H9 (cell line): Measurements from ENCODE around the gene ARL5A. TPM values are rescaled to one million over a fixed set of nuclear protein-coding genes. Genes with fewer than 3 reads are reported as not detected.

ENCODE experiments used
- DNase-seq: peaks from one replicate; pipeline ENCODE4 v3.0.0-alpha.2; 2017
- H2AFZ ChIP-seq: one replicate; pipeline ENCODE4 v1.6.1; 2013; ENCODE audit warnings: mild to moderate bottlenecking, low read length, control low read depth, moderate library complexity
- H2AK5ac ChIP-seq: 2 replicates; pipeline ENCODE4 v1.6.1; 2013; ENCODE audit warnings: low read length, control low read depth, mixed read lengths; ENCODE audit not compliant: insufficient read length
- H2BK120ac ChIP-seq: one replicate; pipeline ENCODE4 v1.6.1; 2013; ENCODE audit warnings: low read depth, mild to moderate bottlenecking, low read length, control low read depth, inconsistent platforms; ENCODE audit not compliant: poor library complexity, severe bottlenecking
- H2BK12ac ChIP-seq: 2 replicates; pipeline ENCODE4 v1.6.1; 2013; ENCODE audit warnings: low read length, control low read depth, mixed read lengths, low read depth; ENCODE audit not compliant: insufficient read length
- H2BK15ac ChIP-seq: 2 replicates; pipeline ENCODE4 v1.6.1; 2013; ENCODE audit warnings: low read depth, low read length, control low read depth
- H2BK20ac ChIP-seq: one replicate; pipeline ENCODE4 v1.6.1; 2013; ENCODE audit warnings: low read depth, mild to moderate bottlenecking, low read length, control low read depth, inconsistent platforms; ENCODE audit not compliant: poor library complexity, severe bottlenecking
- H2BK5ac ChIP-seq: 2 replicates; pipeline ENCODE4 v1.6.1; 2013; ENCODE audit warnings: low read length, control low read depth, mixed read lengths; ENCODE audit not compliant: insufficient read length
- H3K14ac ChIP-seq: 2 replicates; pipeline ENCODE4 v1.6.1; 2013; ENCODE audit warnings: low read length, control low read depth; ENCODE audit not compliant: insufficient read depth
- H3K18ac ChIP-seq: 2 replicates; pipeline ENCODE4 v1.6.1; 2013; ENCODE audit warnings: low read depth, mild to moderate bottlenecking, mixed read lengths, low read length, control low read depth; ENCODE audit not compliant: insufficient read length
- H3K23ac ChIP-seq: 2 replicates; pipeline ENCODE4 v1.6.1; 2013; ENCODE audit warnings: low read length, control low read depth, mixed read lengths, low read depth; ENCODE audit not compliant: insufficient read length
- H3K23me2 ChIP-seq: 2 replicates; pipeline ENCODE4 v1.6.1; 2013; ENCODE audit warnings: low read depth, mild to moderate bottlenecking, mixed read lengths, low read length, control low read depth; ENCODE audit not compliant: insufficient read length, poor library complexity, severe bottlenecking
- H3K27ac ChIP-seq: 2 replicates; pipeline ENCODE4 v1.5.1; 2013; ENCODE audit warnings: low read length, control low read depth, mixed read lengths, low read depth; ENCODE audit not compliant: insufficient read length
- H3K27me3 ChIP-seq: 2 replicates; pipeline ENCODE4 v1.6.1; 2013; ENCODE audit warnings: low read length, control low read depth, inconsistent platforms; ENCODE audit not compliant: insufficient read depth
- H3K4ac ChIP-seq: 2 replicates; pipeline ENCODE4 v1.6.1; 2013; ENCODE audit warnings: low read depth, mild to moderate bottlenecking, control low read depth, inconsistent platforms, low read length, moderate library complexity
- H3K4me1 ChIP-seq: 2 replicates; pipeline ENCODE4 v1.6.1; 2013; ENCODE audit warnings: low read length, control low read depth, inconsistent platforms; ENCODE audit not compliant: insufficient read depth
- H3K4me2 ChIP-seq: 2 replicates; pipeline ENCODE4 v1.6.1; 2013; ENCODE audit warnings: low read length, control low read depth, mixed read lengths; ENCODE audit not compliant: insufficient read length, insufficient read depth
- H3K56ac ChIP-seq: 2 replicates; pipeline ENCODE4 v1.6.1; 2013; ENCODE audit warnings: low read depth, mild to moderate bottlenecking, mixed read lengths, low read length, control low read depth; ENCODE audit not compliant: insufficient read length
- H3K79me1 ChIP-seq: 2 replicates; pipeline ENCODE4 v1.6.1; 2013; ENCODE audit warnings: low read depth, mild to moderate bottlenecking, moderate library complexity, low read length, control low read depth, inconsistent platforms; ENCODE audit not compliant: insufficient read depth, poor library complexity, severe bottlenecking
- H3K79me2 ChIP-seq: 2 replicates; pipeline ENCODE4 v1.6.1; 2013; ENCODE audit warnings: low read length, control low read depth, inconsistent platforms; ENCODE audit not compliant: insufficient read depth
- H3K9ac ChIP-seq: 2 replicates; pipeline ENCODE4 v1.6.1; 2013; ENCODE audit warnings: low read length, control low read depth, mixed read lengths; ENCODE audit not compliant: insufficient read length; ENCODE audit errors: extremely low read depth
- H3K9me3 ChIP-seq: one replicate; pipeline ENCODE4 v1.6.1; 2013; ENCODE audit warnings: low read depth, low read length, inconsistent platforms; ENCODE audit not compliant: control insufficient read depth
- H3T11ph ChIP-seq: one replicate; pipeline ENCODE4 v1.6.1; 2013; ENCODE audit warnings: mild to moderate bottlenecking, low read length, control low read depth, inconsistent platforms
- H4K20me1 ChIP-seq: one replicate; pipeline ENCODE4 v1.6.1; 2013; ENCODE audit not compliant: control insufficient read depth, insufficient read length, insufficient read depth
- H4K5ac ChIP-seq: 2 replicates; pipeline ENCODE4 v1.6.1; 2013; ENCODE audit warnings: low read depth, mild to moderate bottlenecking, mixed read lengths, low read length, control low read depth; ENCODE audit not compliant: insufficient read length
- H4K8ac ChIP-seq: replicated peaks from 2 replicates; pipeline ENCODE4 v1.6.1; 2013; ENCODE audit warnings: low read length, control low read depth, mixed read lengths, low read depth; ENCODE audit not compliant: insufficient read length
- H4K91ac ChIP-seq: 2 replicates; pipeline ENCODE4 v1.6.1; 2013; ENCODE audit warnings: low read depth, mild to moderate bottlenecking, moderate library complexity, mixed read lengths, low read length, control low read depth; ENCODE audit not compliant: insufficient read length
- H3K27ac Mint-ChIP-seq, 3 experiments: 2 replicates in 2 of 3; 3 replicates in 1 of 3; pipeline ENCODE4 v1.8.0; 2020 to 2021; ENCODE audit warnings: mixed read lengths in 3 of 3, mild to moderate bottlenecking in 1 of 3, moderate library complexity in 1 of 3
- H3K27me3 Mint-ChIP-seq: 2 replicates; pipeline ENCODE4 v1.8.0; 2021; ENCODE audit warnings: low read depth, mild to moderate bottlenecking, moderate library complexity, mixed read lengths
- H3K36me3 Mint-ChIP-seq, 3 experiments: 2 replicates in 2 of 3; 3 replicates in 1 of 3; pipeline ENCODE4 v1.8.0; 2020 to 2021; ENCODE audit warnings: low read depth in 3 of 3, mixed read lengths in 3 of 3; ENCODE audit not compliant: insufficient read depth in 1 of 3
- H3K4me1 Mint-ChIP-seq, 2 experiments: 2 replicates each; pipeline ENCODE4 v1.8.0; 2020; ENCODE audit warnings: mixed read lengths in 2 of 2
- H3K4me3 Mint-ChIP-seq, 2 experiments: 2 replicates in 1 of 2; 3 replicates in 1 of 2; pipeline ENCODE4 v1.8.0; 2020 to 2021; ENCODE audit warnings: mild to moderate bottlenecking in 2 of 2, mixed read lengths in 2 of 2, moderate library complexity in 1 of 2
- H3K9me3 Mint-ChIP-seq, 2 experiments: 2 replicates in 1 of 2; 3 replicates in 1 of 2; pipeline ENCODE4 v1.8.0; 2020; ENCODE audit warnings: mild to moderate bottlenecking in 2 of 2, mixed read lengths in 2 of 2, moderate library complexity in 1 of 2
- CTCF ChIP-seq: fragments of 200-600 bp; sonication (generic); conservative IDR thresholded peaks from 3 replicates; pipeline ENCODE4 v1.8.0; 2021; ENCODE audit warnings: antibody characterized with exemption, mild to moderate bottlenecking
- WGBS: extraction: QIAGEN DNeasy Blood & Tissue Kit; methylation state at CpG from one replicate; pipeline ENCODE4 v1.1.7; 2013; ENCODE audit warnings: missing lambda C conversion rate, low lambda C conversion rate, mixed read lengths; ENCODE audit not compliant: insufficient read length; ENCODE audit errors: extremely low coverage; 5-methylcytosine and 5-hydroxymethylcytosine counted together
- total RNA-seq: library from RNA; stranded (reverse); gene quantifications from 2 replicates; pipeline ENCODE4 v1.2.1, GENCODE V29; 2021

ARL5A gene
- total RNA-seq, 1 experiment from 2014 or later = 66.7 TPM

- H3K23ac ChIP-seq = no peak overlapping the region
- no peaks in the 10 kb centered on the region for H3K4me1 ChIP-seq
- no peaks in the 10 kb centered on the region for H3K79me1 ChIP-seq
- no peak overlapping the region for H3K14ac ChIP-seq
- H3K4me1 Mint-ChIP-seq = peaks cover 12 to 15% of the 10 kb centered on the region in 2 experiments
- no peak overlapping the region for H3K27ac ChIP-seq
- H3K9me3 ChIP-seq = no peaks in the 10 kb centered on the region
- H2BK120ac ChIP-seq = no peak overlapping the region
- no peak overlapping the region for H2AK5ac ChIP-seq
- no peak for DNase-seq
- H3K18ac ChIP-seq = no peak overlapping the region
- H3K4me3 Mint-ChIP-seq = no peak overlapping the region
- H3K9ac ChIP-seq = no peak overlapping the region
- no peak overlapping the region for H3K27ac Mint-ChIP-seq
- H3K79me2 ChIP-seq = no peaks in the 10 kb centered on the region
- no peak overlapping the region for H2BK15ac ChIP-seq
- no peak overlapping the region for H4K91ac ChIP-seq
- no peak overlapping the region for H3K4ac ChIP-seq
- no CpG with 5 or more reads among the region's 3 CpGs for WGBS
- H4K20me1 ChIP-seq = peaks cover 2% of the 10 kb centered on the region
- H3K36me3 Mint-ChIP-seq = no peaks in the 10 kb centered on the region; a peak in 1 of 7 replicates
- H2BK20ac ChIP-seq = no peak overlapping the region
- no peak for TF ChIP-seq CTCF
- H4K5ac ChIP-seq = no peak overlapping the region
- no peak overlapping the region for H4K8ac ChIP-seq
- H3K9me3 Mint-ChIP-seq = no peaks in the 10 kb centered on the region
- H3K27me3 ChIP-seq = no peaks in the 10 kb centered on the region
- H3K56ac ChIP-seq = no peak overlapping the region
- H2BK12ac ChIP-seq = no peak overlapping the region
- H3K23me2 ChIP-seq = no peaks in the 10 kb centered on the region
- no peak overlapping the region for H2BK5ac ChIP-seq
- no peak overlapping the region for H3K4me2 ChIP-seq
- H3T11ph ChIP-seq = no peak overlapping the region
- no peak overlapping the region for H2AFZ ChIP-seq
- no peaks in the 10 kb centered on the region for H3K27me3 Mint-ChIP-seq
These were observed 67.0 kb downstream of the ARL5A start for GRCh38 chr2:151761193-151761592.
